Measurements from ENCODE around the gene HOXA13.

Gene HOXA13

GRCh38 chr7:27169658-27170425 is 30.0 kb downstream of the HOXA13 start:
- DNase-seq: no peak

GRCh38 chr7:27168265-27168947 is 31.5 kb downstream of the HOXA13 start:
- no peak for DNase-seq

GRCh38 chr7:27167916-27168264 is 32.0 kb downstream of the HOXA13 start:
- no peak for DNase-seq

- DNase-seq: no peak
Observed at GRCh38 chr7:27166531-27167505, 33.1 kb downstream of the HOXA13 start.

- no peak for DNase-seq
Observed at GRCh38 chr7:27165996-27166530, 33.8 kb downstream of the HOXA13 start.

- DNase-seq: no peak
Observed at GRCh38 chr7:27165089-27165995, 34.5 kb downstream of the HOXA13 start, which contains the start of gene HOXA9. HOXA9 (minus strand) TSS chr7:27165537; CDS start chr7:27165457, 80 bp downstream.

- no peak for DNase-seq
Observed at GRCh38 chr7:27164367-27165088, 35.4 kb downstream of the HOXA13 start.

- no peak for DNase-seq
Observed at GRCh38 chr7:27164045-27164366, 35.9 kb downstream of the HOXA13 start.

GRCh38 chr7:27163288-27164044 is 36.4 kb downstream of the HOXA13 start:
- no peak for DNase-seq

GRCh38 chr7:27162561-27163287 is 37.2 kb downstream of the HOXA13 start:
- no peak for DNase-seq

- no peak for DNase-seq
Observed at GRCh38 chr7:27161721-27162560, 38.0 kb downstream of the HOXA13 start.

- no peak for DNase-seq
Observed at GRCh38 chr7:27161214-27161720, 38.6 kb downstream of the HOXA13 start.

- DNase-seq: peak; percentile 94
Observed at GRCh38 chr7:27160546-27161213, 39.2 kb downstream of the HOXA13 start.

GRCh38 chr7:27160145-27160545 is 39.7 kb downstream of the HOXA13 start:
- DNase-seq: no peak

- DNase-seq: no peak
Observed at GRCh38 chr7:27159266-27160144, 40.4 kb downstream of the HOXA13 start.

- DNase-seq: no peak
Observed at GRCh38 chr7:27158436-27159265, 41.2 kb downstream of the HOXA13 start.
